SK-N-MC (cell line): ENCODE results near the gene RGS7.
"Not testable (repeated sequence)": the region's sequence is repeated elsewhere in the genome, so short reads cannot be mapped to it uniquely, and the experiment has no call there.

Experiments
- DNase-seq: peaks from one replicate; pipeline ENCODE4 v3.0.0-alpha.2; 2011; ENCODE audit warnings: low read depth, low spot score
- H3K27ac ChIP-seq: fragments of 200-600 bp; sonication (generic); 2 replicates; pipeline ENCODE4 v1.5.1; 2016; ENCODE audit warnings: mixed run types
- H3K36me3 ChIP-seq: fragments of 200-600 bp; sonication (generic); 2 replicates; pipeline ENCODE4 v1.6.1; 2017; ENCODE audit warnings: antibody characterized with exemption, low read length, mixed read lengths; ENCODE audit not compliant: insufficient read depth
- H3K4me3 ChIP-seq: fragments of 200-600 bp; sonication (generic); 2 replicates; pipeline ENCODE4 v1.5.1; 2016
- H3K9ac ChIP-seq: fragments of 200-600 bp; sonication (generic); 2 replicates; pipeline ENCODE4 v1.8.0; 2017; ENCODE audit warnings: mixed run types, mixed read lengths; ENCODE audit not compliant: insufficient read length
- H3K9me3 ChIP-seq: fragments of 200-600 bp; sonication (generic); 2 replicates; pipeline ENCODE4 v1.6.1; 2017; ENCODE audit warnings: low read depth, mild to moderate bottlenecking, antibody characterized with exemption, low read length, moderate library complexity, mixed read lengths
- EZH2 ChIP-seq: fragments of 200-600 bp; sonication (generic); IDR thresholded peaks from one replicate; pipeline ENCODE4 v1.6.1; 2017; ENCODE audit warnings: antibody characterized with exemption
- FOXP2 ChIP-seq: optimal IDR thresholded peaks from 2 replicates; pipeline ENCODE3; 2011; ENCODE audit warnings: mild to moderate bottlenecking, moderate library complexity; ENCODE audit not compliant: insufficient read depth; ENCODE audit errors: extremely low read length, control extremely low read depth
- POLR2AphosphoS5 ChIP-seq: IDR thresholded peaks from 2 replicates; pipeline ENCODE4 v1.6.1; 2012; ENCODE audit warnings: mild to moderate bottlenecking, low read depth, low read length, borderline replicate concordance

RGS7 gene

DNA sequence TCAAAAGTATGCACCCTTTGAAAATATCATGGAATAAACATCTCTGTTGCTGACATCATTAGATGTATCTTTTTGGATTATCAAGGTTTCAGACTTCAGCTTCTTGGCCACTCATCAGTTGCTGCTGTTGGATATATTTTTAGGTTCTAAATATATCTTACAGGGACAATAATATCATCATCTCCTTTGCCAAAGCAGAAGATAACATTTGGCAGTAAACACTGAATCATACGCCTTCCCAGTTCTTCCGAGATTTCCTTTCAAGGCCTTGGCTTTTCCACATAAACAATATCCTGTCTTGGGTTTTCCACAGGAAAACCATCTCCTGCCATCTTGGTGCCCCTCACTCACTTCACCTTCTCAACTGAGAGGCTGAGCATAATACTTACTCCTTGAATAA lies 39.3 kb downstream of the RGS7 start:
- no peaks in the 10 kb centered on the region for H3K9me3 ChIP-seq
- H3K4me3 ChIP-seq = no peak overlapping the region
- no peak overlapping the region for H3K9ac ChIP-seq
- no peak overlapping the region for H3K27ac ChIP-seq
- no peaks in the 10 kb centered on the region for H3K36me3 ChIP-seq
- no peak for DNase-seq
- no peak for TF ChIP-seq FOXP2
- TF ChIP-seq POLR2AphosphoS5 = no peak
- no peak for TF ChIP-seq EZH2

DNA sequence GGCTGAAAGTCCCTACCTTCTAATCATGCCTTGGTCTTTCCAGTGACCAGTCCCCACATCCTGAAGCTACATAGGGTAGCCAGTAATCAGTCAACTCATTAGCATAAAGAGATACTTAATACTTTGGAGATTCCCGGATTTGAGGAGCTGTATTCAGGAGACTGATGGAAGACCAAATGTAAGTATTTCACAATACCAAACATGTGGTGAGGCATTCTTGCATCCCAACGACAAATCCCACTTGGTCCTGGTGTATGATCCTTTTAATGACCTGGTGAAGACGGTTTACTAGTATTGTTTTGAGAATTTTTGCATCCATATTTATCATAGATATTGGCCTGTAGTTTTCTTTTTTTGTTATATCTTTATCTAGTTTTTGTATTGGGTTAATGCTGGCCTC lies 40.6 kb downstream of the RGS7 start:
- Histone ChIP-seq H3K4me3 (no peak overlapping the region), H3K36me3 (no peaks in the 10 kb centered on the region), H3K27ac (no peak overlapping the region), H3K9ac (no peak overlapping the region), H3K9me3 (no peaks in the 10 kb centered on the region)
- TF ChIP-seq POLR2AphosphoS5 = no peak
- no peak for TF ChIP-seq EZH2
- no peak for TF ChIP-seq FOXP2
- no peak for DNase-seq

DNA sequence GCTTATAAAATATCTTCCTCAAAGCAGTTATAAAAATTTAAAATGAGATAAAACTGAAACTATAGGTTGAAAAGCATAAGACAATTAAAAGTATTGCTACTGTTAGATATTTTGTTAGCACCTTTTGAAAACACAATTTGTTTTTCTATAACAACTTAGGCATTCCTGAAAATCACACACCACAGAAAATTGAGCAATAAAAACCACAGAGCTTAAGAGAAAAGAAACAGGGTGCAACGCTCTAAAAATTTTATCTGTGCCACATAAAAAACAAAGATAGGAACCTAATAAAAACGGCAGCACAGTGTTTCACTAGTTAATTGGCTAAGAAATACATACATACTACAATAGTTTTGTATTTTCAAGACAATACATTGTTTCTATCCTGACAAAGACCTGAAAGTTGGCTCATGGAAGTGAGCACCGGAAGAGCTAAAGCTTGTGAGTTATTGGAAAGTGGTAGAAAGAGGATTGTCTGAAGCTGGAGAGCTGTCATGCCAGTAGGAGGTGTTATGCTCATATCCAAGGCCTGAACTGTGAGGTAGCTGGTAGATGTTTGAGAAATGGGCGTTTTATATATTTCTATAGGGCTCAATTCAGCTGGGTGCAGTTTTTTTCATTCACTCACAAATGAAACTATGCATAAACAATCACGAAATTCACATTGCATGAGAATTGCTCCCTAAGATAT lies 45.8 kb downstream of the RGS7 start:
- no peak for DNase-seq
- Histone ChIP-seq H3K27ac (no peak overlapping the region), H3K9ac (no peak overlapping the region), H3K9me3 (no peaks in the 10 kb centered on the region), H3K4me3 (no peak overlapping the region), H3K36me3 (no peaks in the 10 kb centered on the region)
- TF ChIP-seq POLR2AphosphoS5 (no peak), FOXP2 (no peak), EZH2 (no peak)

DNA sequence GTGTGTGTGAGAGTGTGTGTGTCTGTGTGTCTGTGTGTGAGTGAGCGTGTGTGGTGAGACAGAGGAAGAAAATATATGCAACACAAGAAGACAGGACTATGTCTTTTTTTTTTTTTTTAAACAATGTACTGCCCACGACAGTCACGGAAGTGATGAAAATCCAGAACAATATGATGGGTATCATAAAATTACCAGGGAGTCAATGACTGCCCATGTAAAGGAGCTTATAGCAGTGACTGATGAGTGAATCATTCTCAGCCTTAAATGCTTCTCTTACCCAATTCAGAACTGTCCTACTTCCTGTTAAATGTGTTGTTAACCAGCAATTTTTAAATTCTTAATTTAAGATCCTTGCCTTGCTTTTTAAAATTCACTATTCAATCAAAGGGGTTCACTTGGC lies 46.6 kb downstream of the RGS7 start:
- Histone ChIP-seq H3K4me3 (no peak overlapping the region), H3K9ac (no peak overlapping the region), H3K36me3 (no peaks in the 10 kb centered on the region), H3K27ac (no peak overlapping the region), H3K9me3 (no peaks in the 10 kb centered on the region)
- TF ChIP-seq FOXP2 (no peak), POLR2AphosphoS5 (no peak), EZH2 (no peak)
- no peak for DNase-seq

DNA sequence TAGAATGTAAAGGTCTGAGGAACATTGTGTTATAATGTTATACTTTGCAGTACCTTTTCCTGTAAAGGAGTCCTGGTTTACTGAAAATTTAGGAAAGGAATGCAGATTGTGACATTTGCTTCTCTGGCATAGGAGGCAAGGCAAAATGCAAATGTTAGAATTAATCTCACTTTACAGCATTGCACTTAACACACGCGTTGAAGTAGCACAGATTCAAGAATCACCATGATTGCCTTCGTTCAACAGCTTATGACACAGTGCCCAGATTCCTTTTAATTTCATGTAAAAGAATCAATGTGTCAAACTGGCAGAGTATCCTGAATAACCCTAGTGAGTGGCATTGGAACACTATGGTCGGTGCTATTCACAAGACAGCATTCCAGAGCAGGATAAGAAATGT lies 47.4 kb downstream of the RGS7 start:
- TF ChIP-seq FOXP2 = no peak
- TF ChIP-seq POLR2AphosphoS5 = no peak
- TF ChIP-seq EZH2 = no peak
- no peaks in the 10 kb centered on the region for H3K36me3 ChIP-seq
- H3K9me3 ChIP-seq = no peaks in the 10 kb centered on the region
- H3K9ac ChIP-seq = no peak overlapping the region
- no peak overlapping the region for H3K4me3 ChIP-seq
- no peak overlapping the region for H3K27ac ChIP-seq
- no peak for DNase-seq

DNA sequence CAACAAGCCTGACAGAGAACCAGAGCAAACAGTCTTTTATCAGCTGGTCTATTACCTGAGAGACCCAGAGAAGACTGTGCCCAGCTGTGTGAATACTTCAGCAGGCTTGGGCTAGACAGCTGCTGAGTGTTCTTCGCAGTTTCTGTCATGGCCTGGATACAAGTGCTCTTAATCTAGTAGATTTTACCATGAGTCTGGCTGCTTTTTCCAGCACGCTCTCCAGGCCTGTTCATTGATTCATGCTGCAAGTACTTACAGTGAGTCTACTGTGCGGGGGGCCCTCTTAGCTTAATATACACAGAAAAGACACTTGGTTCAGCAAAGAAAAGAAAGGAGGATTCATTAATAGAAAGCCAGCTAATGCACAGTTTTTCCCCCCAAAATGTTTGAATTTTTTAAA lies 48.5 kb downstream of the RGS7 start:
- no peak for DNase-seq

DNA sequence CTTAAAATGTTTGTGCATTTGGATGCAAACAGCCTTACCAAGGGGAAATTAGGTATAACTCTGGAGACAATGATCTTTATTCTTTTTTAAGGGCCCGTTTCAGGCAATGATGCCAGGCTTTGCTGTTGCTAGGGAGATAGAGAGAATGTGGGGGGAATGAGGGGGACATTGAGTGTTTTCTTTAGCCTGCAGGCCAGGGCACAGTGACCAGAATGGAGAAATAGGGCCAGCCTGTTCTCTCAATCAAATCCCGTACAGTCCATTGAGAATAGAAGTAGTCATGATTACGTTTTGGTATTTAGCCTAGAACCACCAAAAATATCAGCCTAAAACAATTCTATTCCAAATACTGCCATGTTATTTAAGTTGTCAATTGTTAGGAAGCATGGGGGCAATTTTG lies 49.0 kb downstream of the RGS7 start:
- TF ChIP-seq FOXP2 (no peak), POLR2AphosphoS5 (no peak), EZH2 (no peak)
- DNase-seq = no peak
- Histone ChIP-seq H3K27ac (no peak overlapping the region), H3K9me3 (no peaks in the 10 kb centered on the region), H3K36me3 (no peaks in the 10 kb centered on the region), H3K9ac (no peak overlapping the region), H3K4me3 (no peak overlapping the region)

More for the DNA sequence above, 48.5 kb downstream of the RGS7 start:
- Histone ChIP-seq H3K9me3 (no peaks in the 10 kb centered on the region), H3K9ac (no peak overlapping the region), H3K27ac (no peak overlapping the region), H3K36me3 (no peaks in the 10 kb centered on the region), H3K4me3 (no peak overlapping the region)
- TF ChIP-seq POLR2AphosphoS5 (no peak), EZH2 (no peak), FOXP2 (no peak)

DNA sequence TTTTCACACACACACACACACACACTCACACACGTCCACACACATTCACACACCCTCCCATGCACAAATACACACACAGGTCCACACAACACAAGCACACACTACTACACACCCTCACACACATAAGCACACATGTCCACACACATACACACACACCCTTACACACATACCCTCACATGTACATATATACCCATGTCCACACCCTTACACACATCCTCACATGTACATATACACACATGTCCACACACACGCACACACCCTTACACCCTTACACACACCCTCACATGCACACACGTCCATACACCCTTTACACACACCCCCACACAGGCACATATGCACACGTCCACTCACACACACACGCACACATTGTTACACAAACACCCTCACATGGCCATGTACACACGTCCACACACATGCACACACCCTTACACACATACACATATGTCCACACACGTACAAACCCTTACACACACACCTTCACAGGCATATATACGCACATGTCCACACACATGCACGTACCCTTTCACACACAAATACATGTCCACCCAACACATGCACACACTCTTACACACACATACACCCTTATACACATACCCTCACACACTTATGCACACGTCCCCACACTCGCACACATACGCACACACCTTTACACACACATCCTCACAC lies 50.7 kb downstream of the RGS7 start:
- Histone ChIP-seq H3K9me3 (no peaks in the 10 kb centered on the region), H3K27ac (no peak overlapping the region), H3K36me3 (no peaks in the 10 kb centered on the region), H3K9ac (no peak overlapping the region), H3K4me3 (no peak overlapping the region)
- no peak for DNase-seq
- TF ChIP-seq EZH2 = no peak
- no peak for TF ChIP-seq POLR2AphosphoS5
- no peak for TF ChIP-seq FOXP2

DNA sequence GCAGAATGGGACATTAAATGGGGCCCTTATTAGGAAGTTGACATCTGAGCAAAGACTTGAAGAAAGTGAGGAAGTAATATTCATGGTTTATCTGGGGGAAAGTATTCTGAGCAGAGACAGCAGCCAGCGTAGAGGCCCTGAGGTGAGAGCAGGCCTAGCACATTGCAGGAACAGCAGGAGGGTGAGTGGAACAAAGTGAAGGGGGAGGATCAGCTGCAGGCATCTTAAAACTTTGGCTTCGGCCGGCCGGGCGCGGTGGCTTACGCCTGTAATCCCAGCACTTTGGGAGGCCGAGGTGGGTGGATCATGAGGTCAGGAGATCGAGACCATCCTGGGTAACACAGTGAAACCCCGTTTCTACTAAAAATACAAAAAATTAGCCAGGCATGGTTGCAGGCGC lies 55.0 kb downstream of the RGS7 start:
- H3K36me3 ChIP-seq, DNase-seq, H3K9me3 ChIP-seq, H3K4me3 ChIP-seq, H3K9ac ChIP-seq, H3K27ac ChIP-seq: not testable (repeated sequence)
